Measurements from ENCODE around the gene KIFC3.
"Not testable (repeated sequence)": the region's sequence is repeated elsewhere in the genome, so short reads cannot be mapped to it uniquely, and the experiment has no call there.

KIFC3 gene

GRCh38 chr16:57823836-57824235 is 21.5 kb upstream of the KIFC3 start:
- no peak for DNase-seq

GRCh38 chr16:57822856-57823255 is 20.6 kb upstream of the KIFC3 start:
- DNase-seq, result no peak

- DNase-seq, result no peak
These were observed 19.8 kb upstream of the KIFC3 start for GRCh38 chr16:57822018-57822553.

GRCh38 chr16:57821149-57821971 is 19.1 kb upstream of the KIFC3 start:
- DNase-seq, result no peak

- no peak for DNase-seq
These were observed 16.2 kb upstream of the KIFC3 start for GRCh38 chr16:57818377-57819064.

DNA sequence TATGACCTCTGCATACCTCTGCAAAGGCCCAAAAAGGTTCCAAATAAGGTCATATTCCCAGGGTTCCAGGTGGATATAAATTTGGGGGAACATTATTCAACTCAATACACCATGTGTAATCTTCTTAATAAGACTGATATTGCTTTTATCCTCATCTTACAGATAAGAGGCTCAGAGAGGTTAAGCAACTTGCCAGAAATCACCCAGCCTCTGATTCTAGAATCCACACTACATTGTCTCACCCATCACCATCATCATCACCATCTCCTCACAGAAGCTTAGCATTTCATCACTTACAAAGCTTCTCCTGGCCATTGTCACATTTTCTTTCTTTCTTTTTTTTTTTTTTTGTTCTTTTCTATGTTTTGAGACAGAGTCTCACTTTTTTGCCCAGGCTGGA is 15.4 kb upstream of the KIFC3 start:
- no peak for DNase-seq

DNA sequence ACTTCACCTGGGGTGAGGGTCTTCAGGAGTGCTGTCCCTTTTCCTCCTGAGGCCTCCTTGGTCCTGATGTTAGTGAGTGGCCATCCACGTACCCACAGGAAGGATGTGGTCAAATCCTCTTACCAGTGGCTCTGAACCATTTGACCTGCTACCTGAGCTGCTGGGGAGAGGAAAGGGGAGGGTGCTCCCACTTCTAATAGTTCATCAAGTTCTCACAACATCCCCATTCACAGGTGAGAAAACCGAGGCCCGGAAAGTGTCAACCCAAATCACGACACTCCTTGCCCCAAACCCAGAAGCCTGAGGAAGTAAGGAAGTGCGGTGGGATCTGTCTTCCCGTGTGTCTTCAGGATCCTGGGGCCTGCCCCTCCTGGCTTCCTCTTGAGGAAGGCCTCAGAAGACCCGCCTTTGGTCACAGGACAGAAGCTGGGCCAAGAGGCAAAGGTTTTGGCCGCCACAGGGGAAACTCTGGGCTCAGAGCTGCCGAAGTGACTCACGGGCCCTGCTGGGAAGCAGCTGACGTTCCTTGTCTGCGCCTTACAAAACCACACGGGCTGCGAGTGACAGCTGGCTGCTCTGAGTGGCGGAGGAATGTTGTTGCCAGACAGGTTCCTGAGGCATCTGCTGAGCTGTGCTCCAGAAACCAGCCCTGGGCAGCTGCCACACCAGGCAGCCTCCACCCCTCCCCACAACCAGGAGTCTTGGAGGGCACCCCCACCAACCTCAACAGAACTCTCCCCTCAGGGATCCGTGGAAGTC is 13.9 kb upstream of the KIFC3 start:
- peak; percentile 46 for DNase-seq

DNA sequence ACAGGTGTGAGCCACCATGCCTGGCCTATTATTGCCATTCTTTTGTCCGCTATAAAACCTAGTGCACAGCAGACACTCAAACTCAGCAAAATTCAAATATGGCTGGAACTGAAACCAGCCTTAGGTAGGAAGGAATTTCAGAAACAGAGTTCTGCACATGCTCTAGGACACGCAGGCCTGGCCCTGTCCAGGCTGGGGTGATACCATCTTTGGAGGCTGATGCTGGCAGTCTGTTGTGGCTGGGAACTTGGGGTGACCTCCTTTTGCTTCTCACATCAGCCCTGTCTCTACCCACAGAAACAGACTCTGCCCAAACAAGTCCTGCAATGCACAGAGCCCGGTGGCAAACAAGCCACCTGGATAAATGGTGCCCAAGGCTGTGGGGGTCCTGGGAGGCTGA is 12.6 kb upstream of the KIFC3 start:
- DNase-seq, result no peak

- no peak for DNase-seq
These were observed 11.2 kb upstream of the KIFC3 start for GRCh38 chr16:57813466-57813865.

GRCh38 chr16:57811340-57811739 is 9.0 kb upstream of the KIFC3 start:
- not testable (repeated sequence) for DNase-seq

DNA sequence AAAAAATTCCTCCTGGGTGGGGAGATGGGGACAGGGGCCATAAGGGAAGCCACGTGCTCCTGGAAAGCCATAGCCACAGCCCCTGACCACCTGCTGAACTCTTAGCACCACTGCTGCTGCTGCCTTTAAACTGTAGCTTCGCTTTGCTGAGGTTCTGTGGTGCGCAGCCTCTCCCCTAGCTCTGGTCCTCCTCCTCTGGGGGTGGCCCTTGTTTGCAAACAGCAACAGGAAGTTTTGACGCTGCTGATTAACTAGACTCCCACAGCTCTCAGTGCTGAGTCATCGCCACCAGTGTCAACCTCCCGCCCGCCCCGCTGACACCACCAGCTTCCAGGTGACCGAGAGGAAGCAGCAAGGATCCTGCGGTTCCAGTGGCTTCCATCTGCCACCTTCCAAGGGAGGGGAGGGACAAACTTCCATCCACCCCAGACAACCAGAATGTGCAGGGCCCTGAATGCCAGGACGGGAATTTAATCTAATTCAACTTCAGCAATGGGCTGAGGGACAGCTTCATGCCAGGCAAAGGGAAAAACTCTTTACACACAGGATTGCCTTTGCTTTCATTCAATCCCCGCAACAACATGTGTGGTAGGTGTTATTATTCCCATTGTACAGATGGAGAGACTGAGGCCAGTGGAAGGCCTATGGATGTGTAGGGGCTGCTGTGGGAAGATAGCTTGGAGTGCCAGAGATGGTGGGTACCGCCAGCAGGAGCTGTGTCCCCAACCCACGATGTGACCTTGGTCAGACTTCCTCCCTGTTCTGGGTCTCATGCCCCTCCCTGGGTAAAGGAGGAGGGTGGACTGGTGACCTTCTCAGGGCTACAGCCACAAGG is 8.1 kb upstream of the KIFC3 start:
- DNase-seq, result peak; percentile 93

- peak; percentile 6 for DNase-seq
These were observed 7.2 kb upstream of the KIFC3 start for GRCh38 chr16:57809276-57810196.

- DNase-seq, result no peak
These were observed 6.4 kb upstream of the KIFC3 start for GRCh38 chr16:57808589-57809228.

GRCh38 chr16:57807968-57808528 is 5.8 kb upstream of the KIFC3 start:
- peak; percentile 72 for DNase-seq

- DNase-seq, result no peak
These were observed 5.1 kb upstream of the KIFC3 start for GRCh38 chr16:57807252-57807967.

GRCh38 chr16:57805176-57805575 is 2.9 kb upstream of the KIFC3 start:
- no peak for DNase-seq

DNA sequence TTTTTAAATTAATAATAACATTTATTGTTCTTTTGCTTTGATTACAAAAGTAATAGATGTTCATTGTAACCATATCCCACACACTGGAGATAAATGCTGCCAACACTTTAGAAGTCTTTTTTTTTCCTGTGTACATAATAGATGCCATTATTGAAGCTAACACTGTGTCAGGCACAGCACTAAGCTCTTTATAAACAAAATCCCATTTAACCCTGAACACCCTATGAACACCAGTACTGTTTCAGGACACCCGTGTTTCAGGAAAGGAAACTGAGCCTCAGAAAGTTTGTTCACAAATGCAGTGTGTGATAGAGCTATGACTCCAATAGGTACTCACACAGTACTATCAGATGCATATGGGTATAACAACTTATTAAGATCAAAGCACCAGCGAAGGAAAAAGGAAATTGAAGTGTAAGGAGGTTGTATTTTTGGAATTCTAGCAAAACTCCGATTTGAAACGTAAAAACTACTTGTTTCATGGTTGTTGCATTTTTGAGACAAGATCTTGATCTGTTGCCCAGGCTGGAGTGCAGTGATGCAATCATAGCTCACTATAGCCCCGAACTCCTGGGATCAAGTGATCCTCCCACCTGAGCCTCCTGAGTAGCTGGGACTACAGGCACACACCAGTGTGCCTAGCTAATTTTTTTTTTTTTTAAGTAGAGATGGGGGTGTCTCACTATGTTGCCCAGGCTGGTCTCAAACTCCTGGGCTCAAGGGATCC is 2.0 kb upstream of the KIFC3 start:
- DNase-seq, result no peak

GRCh38 chr16:57803134-57803990 is 1.1 kb upstream of the KIFC3 start:
- no peak for DNase-seq
